Measurements from ENCODE around the gene ITGB4. TPM values are rescaled to one million over a fixed set of nuclear protein-coding genes. Genes with fewer than 3 reads are reported as not detected.

Gene ITGB4
- total RNA-seq, 1 donor from 2014 or later = 26.4 TPM

DNA sequence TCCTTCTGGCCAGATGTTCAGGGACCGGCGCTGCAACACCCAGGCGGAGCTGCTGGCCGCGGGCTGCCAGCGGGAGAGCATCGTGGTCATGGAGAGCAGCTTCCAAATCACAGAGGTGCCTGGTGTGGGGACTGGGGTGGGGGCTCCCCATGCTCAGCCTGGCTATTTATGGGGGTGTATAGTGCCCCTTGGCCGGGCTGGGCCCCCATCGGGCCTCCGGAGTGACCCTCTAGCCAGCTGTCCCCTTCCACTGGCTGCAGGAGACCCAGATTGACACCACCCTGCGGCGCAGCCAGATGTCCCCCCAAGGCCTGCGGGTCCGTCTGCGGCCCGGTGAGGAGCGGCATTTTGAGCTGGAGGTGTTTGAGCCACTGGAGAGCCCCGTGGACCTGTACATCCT, 6.1 kb downstream of the ITGB4 start:
- Mint-ChIP-seq H3K27ac (no peak overlapping the region), H3K9me3 (no peaks in the 10 kb centered on the region), H3K4me3 (no peak overlapping the region), H3K27me3 (peaks cover 8% of the 10 kb centered on the region), H3K36me3 (no peaks in the 10 kb centered on the region), H3K4me1 (ENCODE audit: unreplicated experiment) (no peaks in the 10 kb centered on the region)
- TF ChIP-seq, protein P1, sequence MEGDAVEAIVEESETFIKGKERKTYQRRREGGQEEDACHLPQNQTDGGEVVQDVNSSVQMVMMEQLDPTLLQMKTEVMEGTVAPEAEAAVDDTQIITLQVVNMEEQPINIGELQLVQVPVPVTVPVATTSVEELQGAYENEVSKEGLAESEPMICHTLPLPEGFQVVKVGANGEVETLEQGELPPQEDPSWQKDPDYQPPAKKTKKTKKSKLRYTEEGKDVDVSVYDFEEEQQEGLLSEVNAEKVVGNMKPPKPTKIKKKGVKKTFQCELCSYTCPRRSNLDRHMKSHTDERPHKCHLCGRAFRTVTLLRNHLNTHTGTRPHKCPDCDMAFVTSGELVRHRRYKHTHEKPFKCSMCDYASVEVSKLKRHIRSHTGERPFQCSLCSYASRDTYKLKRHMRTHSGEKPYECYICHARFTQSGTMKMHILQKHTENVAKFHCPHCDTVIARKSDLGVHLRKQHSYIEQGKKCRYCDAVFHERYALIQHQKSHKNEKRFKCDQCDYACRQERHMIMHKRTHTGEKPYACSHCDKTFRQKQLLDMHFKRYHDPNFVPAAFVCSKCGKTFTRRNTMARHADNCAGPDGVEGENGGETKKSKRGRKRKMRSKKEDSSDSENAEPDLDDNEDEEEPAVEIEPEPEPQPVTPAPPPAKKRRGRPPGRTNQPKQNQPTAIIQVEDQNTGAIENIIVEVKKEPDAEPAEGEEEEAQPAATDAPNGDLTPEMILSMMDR (conservative IDR thresholded peaks at IDR 0.05) = no peak
- no peak for DNase-seq (ENCODE audit: extremely low spot score, unreplicated experiment)

DNA sequence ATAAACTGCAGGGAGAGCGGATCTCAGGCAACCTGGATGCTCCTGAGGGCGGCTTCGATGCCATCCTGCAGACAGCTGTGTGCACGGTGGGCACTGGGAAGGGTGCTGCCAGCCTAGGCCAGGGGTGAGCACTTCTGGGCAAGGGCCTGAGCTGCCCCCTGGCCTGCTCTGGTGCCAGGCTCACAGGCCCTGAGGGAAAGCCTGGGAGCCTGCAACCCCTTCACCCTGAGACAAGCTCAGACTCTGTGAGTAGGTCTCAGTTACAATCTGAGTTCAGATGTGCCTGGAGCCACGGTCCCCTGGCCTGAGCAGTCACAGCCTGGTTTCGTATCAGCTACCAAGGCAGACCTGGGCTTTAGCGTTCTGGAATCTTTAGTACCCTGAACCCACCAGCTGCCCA, 8.1 kb downstream of the ITGB4 start:
- Mint-ChIP-seq H3K27me3 (no peaks in the 10 kb centered on the region), H3K4me1 (ENCODE audit: unreplicated experiment) (no peaks in the 10 kb centered on the region), H3K4me3 (no peak overlapping the region), H3K9me3 (no peaks in the 10 kb centered on the region), H3K27ac (no peak overlapping the region), H3K36me3 (no peaks in the 10 kb centered on the region)
- TF ChIP-seq, protein P1 (conservative IDR thresholded peaks at IDR 0.05) = no peak
- DNase-seq (ENCODE audit: extremely low spot score, unreplicated experiment) = no peak

DNA sequence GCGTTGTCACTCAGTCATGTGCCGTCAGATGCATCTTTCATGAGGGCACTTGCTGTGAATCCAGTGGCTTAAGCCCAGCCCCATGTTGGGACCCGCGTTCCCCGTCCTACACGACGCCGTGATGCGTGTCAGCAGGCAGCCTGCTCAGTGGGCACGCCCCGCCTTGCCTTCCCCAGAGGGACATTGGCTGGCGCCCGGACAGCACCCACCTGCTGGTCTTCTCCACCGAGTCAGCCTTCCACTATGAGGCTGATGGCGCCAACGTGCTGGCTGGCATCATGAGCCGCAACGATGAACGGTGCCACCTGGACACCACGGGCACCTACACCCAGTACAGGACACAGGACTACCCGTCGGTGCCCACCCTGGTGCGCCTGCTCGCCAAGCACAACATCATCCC, 8.8 kb downstream of the ITGB4 start:
- no peaks in the 10 kb centered on the region for H3K9me3 Mint-ChIP-seq
- H3K36me3 Mint-ChIP-seq = no peaks in the 10 kb centered on the region
- TF ChIP-seq, protein P1 (conservative IDR thresholded peaks at IDR 0.05) = no peak
- no peaks in the 10 kb centered on the region for H3K27me3 Mint-ChIP-seq
- H3K27ac Mint-ChIP-seq = no peak overlapping the region
- DNase-seq (ENCODE audit: extremely low spot score, unreplicated experiment) = no peak
- no peaks in the 10 kb centered on the region for H3K4me1 Mint-ChIP-seq (ENCODE audit: unreplicated experiment)
- H3K4me3 Mint-ChIP-seq = no peak overlapping the region

DNA sequence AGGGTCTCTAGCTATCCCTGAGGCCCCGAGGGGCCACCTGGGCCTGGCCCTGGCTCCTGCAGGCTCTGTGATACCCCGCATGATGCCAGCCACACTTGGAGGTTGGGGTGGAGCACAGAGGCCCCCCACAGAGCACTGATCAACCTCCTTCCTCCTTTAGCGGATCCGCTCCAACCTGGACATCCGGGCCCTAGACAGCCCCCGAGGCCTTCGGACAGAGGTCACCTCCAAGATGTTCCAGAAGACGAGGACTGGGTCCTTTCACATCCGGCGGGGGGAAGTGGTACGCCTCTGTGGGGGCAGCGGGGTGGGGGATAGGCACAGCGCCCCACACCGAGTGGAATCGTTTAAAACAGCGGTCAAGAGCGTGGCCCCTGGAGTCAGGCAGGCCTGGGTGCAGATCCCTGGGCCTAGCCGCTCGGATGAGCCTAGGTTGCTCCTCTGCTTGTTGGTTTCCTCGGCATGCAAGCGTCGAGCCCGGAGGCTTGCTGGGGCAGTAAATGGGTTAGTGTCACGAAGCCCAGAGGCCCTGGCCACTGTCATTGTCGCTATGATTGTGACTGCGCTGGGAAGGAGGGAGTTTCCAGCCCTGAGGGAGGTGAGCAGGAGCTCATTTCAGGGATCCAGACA, 9.9 kb downstream of the ITGB4 start:
- TF ChIP-seq, protein P1 (conservative IDR thresholded peaks at IDR 0.05) = no peak
- Mint-ChIP-seq H3K27ac (no peak overlapping the region), H3K4me1 (ENCODE audit: unreplicated experiment) (no peaks in the 10 kb centered on the region), H3K36me3 (no peaks in the 10 kb centered on the region), H3K4me3 (no peak overlapping the region), H3K9me3 (no peaks in the 10 kb centered on the region), H3K27me3 (peaks cover 3% of the 10 kb centered on the region)
- no peak for DNase-seq (ENCODE audit: extremely low spot score, unreplicated experiment)

DNA sequence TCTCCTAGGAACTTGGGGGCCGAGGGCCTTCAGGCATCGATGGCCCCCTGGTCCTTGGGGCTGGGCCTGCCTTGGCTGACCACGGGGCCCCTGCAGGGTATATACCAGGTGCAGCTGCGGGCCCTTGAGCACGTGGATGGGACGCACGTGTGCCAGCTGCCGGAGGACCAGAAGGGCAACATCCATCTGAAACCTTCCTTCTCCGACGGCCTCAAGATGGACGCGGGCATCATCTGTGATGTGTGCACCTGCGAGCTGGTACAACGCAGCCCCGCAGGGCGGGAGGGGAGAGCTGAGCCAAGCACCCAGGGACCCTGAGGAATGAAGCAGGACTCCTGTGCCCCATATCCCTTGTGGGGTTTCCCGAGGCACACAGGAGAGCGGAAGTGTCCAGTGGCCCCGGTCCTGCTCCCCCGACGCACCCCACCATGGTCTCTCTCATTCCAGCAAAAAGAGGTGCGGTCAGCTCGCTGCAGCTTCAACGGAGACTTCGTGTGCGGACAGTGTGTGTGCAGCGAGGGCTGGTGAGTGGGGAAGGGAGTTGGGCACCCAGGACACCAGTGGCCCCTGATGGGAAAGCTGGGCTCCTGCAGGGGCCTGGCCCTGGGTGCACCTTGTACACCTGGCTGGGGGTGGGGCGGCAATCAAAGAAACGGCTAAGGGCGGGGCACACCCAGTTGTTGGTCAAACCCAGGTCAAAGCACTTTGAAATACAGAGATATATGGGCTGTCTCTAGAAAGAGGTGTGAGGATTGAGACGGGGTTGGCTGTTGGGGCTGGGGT, 10.6 kb downstream of the ITGB4 start:
- H3K4me1 Mint-ChIP-seq (ENCODE audit: unreplicated experiment) = no peaks in the 10 kb centered on the region
- H3K9me3 Mint-ChIP-seq = no peaks in the 10 kb centered on the region
- DNase-seq (ENCODE audit: extremely low spot score, unreplicated experiment) = no peak
- peaks cover 3% of the 10 kb centered on the region for H3K27me3 Mint-ChIP-seq
- TF ChIP-seq, protein P1 (conservative IDR thresholded peaks at IDR 0.05) = no peak
- H3K27ac Mint-ChIP-seq = no peak overlapping the region
- no peak overlapping the region for H3K4me3 Mint-ChIP-seq
- H3K36me3 Mint-ChIP-seq = no peaks in the 10 kb centered on the region
